GM12873 (cell line): ENCODE results near the gene NGRN.

Experiments used
- TF ChIP-seq, protein P1 (sequence below): IDR thresholded peaks from 2 replicates; pipeline ENCODE4 v1.5.1; 2012; ENCODE audit warnings: low read depth, mild to moderate bottlenecking, moderate library complexity, low read length, control low read depth; ENCODE audit not compliant: insufficient read depth; ENCODE audit errors: missing control alignments

NGRN gene

DNA sequence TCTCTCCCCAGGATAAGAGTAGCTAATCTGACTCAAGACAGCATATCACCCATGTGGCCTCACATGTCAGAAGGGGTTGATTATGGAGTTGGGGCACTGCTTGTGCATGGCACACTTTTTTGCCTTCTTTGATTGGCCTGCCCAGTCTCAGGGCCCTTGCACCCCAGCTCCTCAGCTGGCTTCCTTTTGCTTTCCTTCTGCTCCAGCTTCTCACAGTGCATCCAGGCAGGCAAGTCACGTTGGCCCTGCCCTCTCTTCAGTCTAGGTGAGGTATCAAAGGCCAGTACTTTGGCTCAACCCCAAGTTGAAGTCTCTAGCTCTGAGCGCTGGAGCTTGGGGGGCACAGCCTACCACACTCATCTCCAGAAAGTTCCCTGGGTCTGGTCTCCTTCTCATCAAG, 42.2 kb downstream of the NGRN start:
- TF ChIP-seq, protein P1, sequence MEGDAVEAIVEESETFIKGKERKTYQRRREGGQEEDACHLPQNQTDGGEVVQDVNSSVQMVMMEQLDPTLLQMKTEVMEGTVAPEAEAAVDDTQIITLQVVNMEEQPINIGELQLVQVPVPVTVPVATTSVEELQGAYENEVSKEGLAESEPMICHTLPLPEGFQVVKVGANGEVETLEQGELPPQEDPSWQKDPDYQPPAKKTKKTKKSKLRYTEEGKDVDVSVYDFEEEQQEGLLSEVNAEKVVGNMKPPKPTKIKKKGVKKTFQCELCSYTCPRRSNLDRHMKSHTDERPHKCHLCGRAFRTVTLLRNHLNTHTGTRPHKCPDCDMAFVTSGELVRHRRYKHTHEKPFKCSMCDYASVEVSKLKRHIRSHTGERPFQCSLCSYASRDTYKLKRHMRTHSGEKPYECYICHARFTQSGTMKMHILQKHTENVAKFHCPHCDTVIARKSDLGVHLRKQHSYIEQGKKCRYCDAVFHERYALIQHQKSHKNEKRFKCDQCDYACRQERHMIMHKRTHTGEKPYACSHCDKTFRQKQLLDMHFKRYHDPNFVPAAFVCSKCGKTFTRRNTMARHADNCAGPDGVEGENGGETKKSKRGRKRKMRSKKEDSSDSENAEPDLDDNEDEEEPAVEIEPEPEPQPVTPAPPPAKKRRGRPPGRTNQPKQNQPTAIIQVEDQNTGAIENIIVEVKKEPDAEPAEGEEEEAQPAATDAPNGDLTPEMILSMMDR = no peak

- TF ChIP-seq, protein P1 = no peak
Observed at GRCh38 chr15:90309020-90309419, 43.5 kb downstream of the NGRN start.

DNA sequence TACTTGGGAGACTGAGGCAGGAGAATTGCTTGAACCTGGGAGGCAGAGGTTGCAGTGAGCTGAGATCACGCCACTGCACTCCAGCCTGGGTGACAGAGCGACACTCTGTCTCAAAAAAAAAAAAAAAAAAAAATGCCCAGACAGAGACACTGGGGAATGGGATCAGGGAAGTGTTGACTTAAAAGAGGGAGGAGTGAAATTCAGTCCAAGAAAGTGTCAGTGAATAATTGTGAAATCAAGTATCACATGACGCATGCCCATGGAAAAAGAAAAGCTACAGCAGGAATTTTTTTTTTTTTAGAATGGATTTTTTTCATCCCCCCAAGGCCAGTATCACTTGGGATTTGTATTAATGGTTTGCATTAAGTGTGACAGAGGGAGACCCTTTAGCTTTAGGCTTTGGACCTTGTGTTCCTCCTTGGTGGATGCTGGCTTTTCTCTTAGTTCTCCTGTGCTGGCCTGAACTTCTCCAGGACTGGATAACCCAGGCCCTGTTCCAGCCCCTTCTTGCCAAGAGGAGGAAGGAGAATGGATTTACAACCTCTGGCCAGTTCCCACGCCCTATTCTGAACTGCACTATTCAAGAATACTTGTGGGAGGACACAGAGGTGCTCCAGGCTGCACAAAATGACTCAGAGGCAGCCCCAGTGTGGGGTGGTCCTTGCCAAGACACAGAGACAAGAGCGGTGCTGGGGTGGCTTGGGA, 50.0 kb downstream of the NGRN start:
- TF ChIP-seq, protein P1 = no peak

DNA sequence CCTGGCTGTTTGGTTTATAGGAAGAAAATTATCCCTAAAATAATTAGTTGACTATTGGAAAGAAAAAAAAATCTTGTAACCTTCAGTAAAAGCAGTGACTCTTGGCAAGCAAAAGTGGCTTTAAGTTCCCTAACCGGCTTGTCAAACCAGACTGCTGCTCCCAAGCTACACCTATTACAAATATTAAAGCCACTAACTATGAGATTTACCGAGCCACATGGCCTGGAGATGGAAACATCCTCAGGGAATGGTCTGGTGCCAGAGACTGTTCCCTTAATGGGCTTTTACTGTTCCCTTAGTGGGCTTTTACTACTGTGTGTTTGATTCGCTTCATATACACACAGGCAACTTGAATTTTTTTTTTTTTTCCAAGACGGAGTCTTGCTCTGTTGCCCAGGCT, 50.7 kb downstream of the NGRN start:
- TF ChIP-seq, protein P1 = no peak

- TF ChIP-seq, protein P1 = no peak
Observed at GRCh38 chr15:90318591-90318990, 53.1 kb downstream of the NGRN start.

- TF ChIP-seq, protein P1 = peak; percentile 99
Observed at GRCh38 chr15:90320062-90320884, 54.8 kb downstream of the NGRN start.

DNA sequence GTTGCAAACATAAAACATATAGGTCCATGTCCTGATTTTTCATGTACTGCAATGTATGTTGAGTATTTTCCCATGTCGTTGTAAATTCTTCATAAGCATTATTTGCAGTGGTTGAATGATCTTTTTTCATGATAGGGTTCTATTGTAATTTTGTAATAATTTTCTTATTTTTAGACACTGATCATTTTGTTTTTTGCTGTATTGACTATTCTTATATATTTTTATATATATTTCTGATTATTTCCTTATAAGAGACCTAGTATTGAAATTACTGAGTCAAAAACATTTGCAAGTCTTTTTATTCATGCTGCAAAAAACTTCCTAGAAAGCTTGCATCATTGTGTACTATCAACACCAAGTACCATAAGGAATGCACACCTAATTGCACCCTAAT, 55.4 kb downstream of the NGRN start:
- TF ChIP-seq, protein P1 = no peak
